Astrocyte of the cerebellum (primary cell): ENCODE results near the gene MAMDC2.

Source experiments
- DNase-seq: peaks from one replicate; pipeline ENCODE4 v3.0.0-alpha.2; 2011; ENCODE audit warnings: low read depth
- H3K4me3 ChIP-seq: 2 replicates; pipeline ENCODE4 v1.5.1; 2011; ENCODE audit warnings: mild to moderate bottlenecking, low read depth, low read length, moderate library complexity
- in situ Hi-C: cut with HindIII; loops from 2 replicates; pipeline ENCODE4 v1.10.0; 2017; ENCODE audit warnings: low sequenced_read_pairs
- TF ChIP-seq, protein P1 (sequence below): IDR thresholded peaks from 2 replicates; pipeline ENCODE4 v1.5.1; 2012; ENCODE audit warnings: low read length, low read depth, moderate library complexity, mild to moderate bottlenecking; ENCODE audit errors: missing control alignments

Gene MAMDC2

DNA sequence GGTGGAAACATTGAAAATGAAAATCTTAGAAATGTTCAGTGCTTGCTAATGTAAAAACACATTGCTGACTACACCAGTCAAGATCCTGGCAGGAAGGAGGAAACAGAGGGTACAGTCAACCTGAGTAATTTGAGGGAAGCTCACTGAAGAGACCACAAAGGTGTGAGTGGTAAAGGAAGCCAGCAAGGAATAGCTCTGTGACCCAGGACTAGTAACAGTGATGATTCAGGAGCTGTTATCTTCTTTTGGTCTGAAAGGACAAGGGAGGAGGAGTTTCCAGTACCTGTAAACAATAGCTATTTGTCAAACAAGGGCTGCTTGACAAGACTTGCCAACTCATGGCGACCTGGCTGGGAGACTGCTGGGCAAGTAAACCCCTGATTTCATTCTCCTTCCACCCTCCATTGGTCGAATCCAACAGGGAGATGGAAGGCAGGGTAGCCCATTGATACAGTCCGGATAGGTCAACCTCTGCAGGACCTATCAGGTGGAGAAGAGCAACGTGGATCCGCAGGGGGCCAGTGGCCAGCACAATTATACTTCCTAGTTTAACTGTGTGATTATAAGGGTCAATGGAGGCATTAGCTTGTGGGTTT, 68.1 kb downstream of the MAMDC2 start:
- TF ChIP-seq, protein P1, sequence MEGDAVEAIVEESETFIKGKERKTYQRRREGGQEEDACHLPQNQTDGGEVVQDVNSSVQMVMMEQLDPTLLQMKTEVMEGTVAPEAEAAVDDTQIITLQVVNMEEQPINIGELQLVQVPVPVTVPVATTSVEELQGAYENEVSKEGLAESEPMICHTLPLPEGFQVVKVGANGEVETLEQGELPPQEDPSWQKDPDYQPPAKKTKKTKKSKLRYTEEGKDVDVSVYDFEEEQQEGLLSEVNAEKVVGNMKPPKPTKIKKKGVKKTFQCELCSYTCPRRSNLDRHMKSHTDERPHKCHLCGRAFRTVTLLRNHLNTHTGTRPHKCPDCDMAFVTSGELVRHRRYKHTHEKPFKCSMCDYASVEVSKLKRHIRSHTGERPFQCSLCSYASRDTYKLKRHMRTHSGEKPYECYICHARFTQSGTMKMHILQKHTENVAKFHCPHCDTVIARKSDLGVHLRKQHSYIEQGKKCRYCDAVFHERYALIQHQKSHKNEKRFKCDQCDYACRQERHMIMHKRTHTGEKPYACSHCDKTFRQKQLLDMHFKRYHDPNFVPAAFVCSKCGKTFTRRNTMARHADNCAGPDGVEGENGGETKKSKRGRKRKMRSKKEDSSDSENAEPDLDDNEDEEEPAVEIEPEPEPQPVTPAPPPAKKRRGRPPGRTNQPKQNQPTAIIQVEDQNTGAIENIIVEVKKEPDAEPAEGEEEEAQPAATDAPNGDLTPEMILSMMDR, result no peak
- no peak overlapping the region for H3K4me3 ChIP-seq
- no peak for DNase-seq
- in situ Hi-C loops, result loop anchor here (5.0 kb wide), 1 partner anchor 139 kb away; no protein-coding TSS in a partner anchor

DNA sequence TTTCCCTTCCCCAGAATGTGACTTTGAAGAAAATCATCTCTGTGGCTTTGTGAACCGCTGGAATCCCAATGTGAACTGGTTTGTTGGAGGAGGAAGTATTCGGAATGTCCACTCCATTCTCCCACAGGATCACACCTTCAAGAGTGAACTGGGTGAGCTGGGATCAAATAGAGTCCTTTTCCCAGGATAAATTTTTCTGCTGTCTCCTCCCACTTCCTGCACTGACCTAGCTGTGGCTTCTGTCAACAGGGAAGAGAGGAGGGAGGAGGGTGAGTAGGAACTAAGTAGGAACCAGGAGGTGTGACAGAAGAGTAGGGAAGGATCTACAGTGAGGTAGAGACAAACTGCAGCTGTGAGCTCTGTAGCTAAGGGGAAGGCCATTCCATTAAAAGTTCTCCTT, 69.3 kb downstream of the MAMDC2 start:
- TF ChIP-seq, protein P1, result no peak
- in situ Hi-C loops, result loop anchor here (5.0 kb wide), 1 partner anchor 141 kb away; no protein-coding TSS in a partner anchor
- H3K4me3 ChIP-seq, result no peak overlapping the region
- no peak for DNase-seq

DNA sequence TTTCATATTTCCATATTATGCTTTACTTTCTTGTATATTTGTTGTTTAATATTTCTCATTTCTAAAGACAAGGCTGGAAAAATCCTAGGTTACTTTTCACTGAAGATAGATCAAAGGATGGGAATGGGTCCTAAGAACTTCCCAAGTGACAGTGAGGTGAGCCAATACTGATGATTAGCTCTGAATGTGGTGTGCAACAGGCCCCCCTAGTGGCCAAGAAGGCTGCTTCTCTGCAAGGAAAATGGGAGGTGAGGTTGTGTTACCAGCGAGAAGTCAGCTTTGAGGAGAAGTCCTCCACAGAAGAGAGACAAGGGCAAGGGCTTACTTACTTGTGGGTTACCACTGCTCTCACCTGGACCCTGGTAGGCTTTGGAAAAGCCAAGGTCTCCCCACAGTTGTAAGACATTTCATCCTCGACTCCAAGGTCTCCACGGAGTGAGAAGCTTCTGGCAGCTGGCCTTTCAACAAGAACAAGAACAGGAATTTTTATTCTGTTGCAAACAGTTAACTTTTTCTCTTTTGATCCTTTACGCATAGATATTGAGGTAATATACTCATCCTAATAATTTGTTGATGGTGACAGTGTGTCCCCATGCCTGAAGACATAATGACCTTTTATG, 69.9 kb downstream of the MAMDC2 start:
- H3K4me3 ChIP-seq, result no peak overlapping the region
- in situ Hi-C loops, result loop anchor here (5.0 kb wide), 1 partner anchor 141 kb away; no protein-coding TSS in a partner anchor
- peak; percentile 48 for DNase-seq
- TF ChIP-seq, protein P1, result peak; percentile 94

DNA sequence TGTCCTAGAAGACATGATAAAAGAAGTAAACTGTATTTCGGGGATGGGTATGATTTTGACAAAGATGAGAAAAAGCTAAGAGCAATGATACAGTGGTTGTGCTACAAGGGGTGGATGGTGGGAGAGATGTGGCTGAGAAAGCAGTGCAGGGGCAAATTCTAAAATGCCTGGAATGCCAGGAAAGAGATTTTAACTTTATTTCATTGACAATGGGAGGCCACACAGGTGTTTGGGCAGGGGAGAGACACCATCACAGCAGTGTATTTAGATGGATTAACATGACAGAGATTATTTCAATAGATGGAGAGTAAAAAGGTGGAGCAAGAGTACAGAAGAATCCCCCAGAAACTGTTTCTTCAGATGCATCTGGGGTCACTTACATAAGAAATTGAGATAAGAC, 71.2 kb downstream of the MAMDC2 start:
- H3K4me3 ChIP-seq, result no peak overlapping the region
- DNase-seq, result no peak
- in situ Hi-C loops, result loop anchor here (5.0 kb wide), 1 partner anchor 143 kb away; no protein-coding TSS in a partner anchor
- TF ChIP-seq, protein P1, result no peak

DNA sequence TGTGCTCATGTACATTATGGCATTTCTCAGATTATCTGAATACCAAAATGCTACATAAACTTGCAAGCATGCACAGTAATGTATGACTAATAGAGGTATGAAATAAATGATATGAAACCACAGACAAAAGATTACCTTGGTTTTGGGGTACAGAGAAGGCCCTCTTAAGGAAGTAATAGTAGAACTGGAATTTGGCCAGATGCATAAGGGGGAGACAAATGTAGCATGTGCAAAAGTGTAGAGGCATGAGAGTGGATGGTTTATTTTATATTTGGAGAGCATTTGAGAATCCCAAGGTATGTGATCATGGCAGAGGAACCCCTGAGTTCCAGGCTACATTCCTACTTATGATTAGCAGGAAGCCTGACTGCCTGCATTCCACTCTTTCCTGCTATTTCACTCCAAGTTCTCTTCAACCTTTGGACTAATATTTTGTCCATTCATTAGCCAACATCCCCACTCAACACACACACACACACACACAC, 74.2 kb downstream of the MAMDC2 start:
- in situ Hi-C loops, result no loop called here
- no peak for DNase-seq
- H3K4me3 ChIP-seq, result no peak overlapping the region
- TF ChIP-seq, protein P1, result no peak

DNA sequence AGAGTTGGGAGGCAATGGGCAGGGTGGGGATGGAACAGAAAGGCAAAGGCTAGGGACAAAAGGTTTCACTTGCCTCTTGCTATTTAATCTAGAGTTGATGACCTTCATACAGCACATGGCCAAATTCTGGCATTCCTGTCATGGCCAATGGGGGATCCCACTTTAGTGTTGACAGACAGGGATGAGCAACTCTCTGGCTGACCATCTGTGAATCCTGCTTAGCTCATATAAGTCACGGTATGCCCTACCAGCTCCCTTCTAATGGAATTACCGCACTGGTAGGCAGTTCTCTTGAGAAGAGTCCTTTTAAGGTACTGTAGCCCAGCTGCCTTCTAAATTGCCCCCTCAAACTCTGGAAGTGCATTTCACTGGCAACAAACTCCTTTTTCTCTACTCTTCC, 76.1 kb downstream of the MAMDC2 start:
- in situ Hi-C loops, result loop anchor here (5.0 kb wide), 1 partner anchor 53 kb away; no protein-coding TSS in a partner anchor
- no peak overlapping the region for H3K4me3 ChIP-seq
- no peak for DNase-seq
- TF ChIP-seq, protein P1, result no peak
